A549 treated with CORT108297 at 1 μM for 4 hours (cell line): ENCODE data around the gene CHCHD2. TPM values are rescaled to one million over a fixed set of nuclear protein-coding genes. Genes with fewer than 3 reads are reported as not detected.

ENCODE experiments used
- total RNA-seq: library from RNA; stranded (reverse); fragments of 200-300 nt; extraction: Qiagen RNA extraction; gene quantifications from 5 replicates; pipeline ENCODE4 v1.2.3, GENCODE V29; 2022

The CHCHD2 gene, protein sequence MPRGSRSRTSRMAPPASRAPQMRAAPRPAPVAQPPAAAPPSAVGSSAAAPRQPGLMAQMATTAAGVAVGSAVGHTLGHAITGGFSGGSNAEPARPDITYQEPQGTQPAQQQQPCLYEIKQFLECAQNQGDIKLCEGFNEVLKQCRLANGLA
- total RNA-seq = 552 to 780 TPM (median 704 TPM) in 5 replicates

DNA sequence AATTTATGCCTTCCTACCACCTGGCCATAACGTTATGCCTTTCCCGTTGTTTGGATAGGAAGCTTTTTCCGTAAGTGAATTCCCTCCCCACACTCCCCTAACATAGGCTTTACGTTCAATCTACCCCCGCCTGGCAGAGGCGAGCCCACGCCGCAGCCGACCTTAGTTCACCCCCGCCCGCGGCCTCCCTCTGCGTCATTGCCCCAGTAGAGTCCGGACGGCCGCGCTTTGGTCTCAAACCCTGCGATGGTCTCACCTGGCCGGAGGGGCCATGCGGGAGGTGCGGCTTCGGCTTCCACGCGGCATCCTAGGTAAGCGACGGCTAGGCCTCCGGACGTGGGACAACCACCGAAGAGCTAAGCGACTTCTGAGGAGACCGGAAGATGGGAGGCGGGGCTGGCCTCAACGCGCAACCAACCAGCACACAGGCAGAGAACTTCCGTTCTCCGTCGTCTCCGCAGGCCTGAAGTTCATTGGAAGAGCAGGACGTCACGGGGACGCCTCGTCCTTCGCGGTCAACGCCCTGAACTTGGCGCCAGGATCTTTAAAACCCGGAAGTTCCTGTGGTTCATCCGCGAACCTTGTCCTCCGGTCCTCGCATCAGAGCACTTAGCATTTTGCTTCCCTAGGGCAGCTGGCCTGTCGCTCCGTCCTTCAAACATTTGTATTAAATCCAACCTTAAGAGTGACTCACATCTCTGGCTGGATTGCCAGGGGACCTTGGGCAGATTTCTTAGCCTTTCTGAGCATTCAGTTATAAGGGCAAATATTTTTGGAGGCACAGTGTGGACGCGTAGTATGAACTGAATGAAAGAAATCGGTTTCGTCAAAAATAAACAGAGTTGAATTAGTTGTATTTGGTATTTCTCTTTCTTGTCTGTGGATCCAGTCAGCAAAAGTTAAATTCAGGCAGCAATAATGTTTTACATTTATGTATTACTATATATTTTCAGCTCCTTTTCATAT, at the start of gene CHCHD2:
TSS of gene CHCHD2 (minus strand) at position 369 of the 966 bp plus-strand sequence. CDS start at position 306, 63 bp downstream.

DNA sequence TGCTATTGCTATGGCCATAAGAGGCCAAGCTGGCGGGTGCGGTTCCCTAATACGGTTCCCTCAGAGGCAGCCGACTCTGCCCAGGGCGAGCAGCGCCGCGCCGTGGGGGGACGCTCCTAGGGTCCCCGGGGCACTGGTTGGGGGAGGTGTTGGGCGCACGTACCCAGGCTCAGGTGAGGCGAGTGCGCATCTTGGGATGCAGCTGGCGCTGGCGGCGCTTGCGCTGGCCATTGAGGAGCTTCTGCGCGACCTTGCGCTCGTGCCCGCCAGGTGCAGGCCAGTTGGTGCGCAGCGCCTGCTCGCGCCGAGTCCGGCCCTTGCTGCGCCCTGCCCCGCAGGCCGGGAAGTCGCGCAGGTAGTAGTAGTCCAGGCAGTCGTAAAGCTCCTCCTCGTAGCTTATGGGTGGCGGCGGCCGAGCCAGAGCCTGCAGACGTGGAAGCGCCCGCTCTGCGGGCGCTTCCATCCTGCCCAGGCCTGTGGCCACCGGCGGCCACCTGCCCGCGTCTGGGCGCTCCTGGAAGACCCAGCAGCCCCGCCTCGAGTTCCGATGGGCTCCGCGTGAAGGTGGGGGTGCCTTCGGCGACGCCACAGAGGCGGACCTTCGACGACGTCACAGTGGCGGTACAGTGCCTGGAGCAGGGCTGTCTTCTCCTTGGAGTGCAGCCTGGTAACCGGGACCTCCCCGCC, 9.7 kb upstream of the CHCHD2 start, which contains the start of gene NUPR2:
TSS of gene NUPR2 (minus strand) at position 566 of the 687 bp plus-strand sequence. CDS start at position 463, 103 bp downstream.

DNA sequence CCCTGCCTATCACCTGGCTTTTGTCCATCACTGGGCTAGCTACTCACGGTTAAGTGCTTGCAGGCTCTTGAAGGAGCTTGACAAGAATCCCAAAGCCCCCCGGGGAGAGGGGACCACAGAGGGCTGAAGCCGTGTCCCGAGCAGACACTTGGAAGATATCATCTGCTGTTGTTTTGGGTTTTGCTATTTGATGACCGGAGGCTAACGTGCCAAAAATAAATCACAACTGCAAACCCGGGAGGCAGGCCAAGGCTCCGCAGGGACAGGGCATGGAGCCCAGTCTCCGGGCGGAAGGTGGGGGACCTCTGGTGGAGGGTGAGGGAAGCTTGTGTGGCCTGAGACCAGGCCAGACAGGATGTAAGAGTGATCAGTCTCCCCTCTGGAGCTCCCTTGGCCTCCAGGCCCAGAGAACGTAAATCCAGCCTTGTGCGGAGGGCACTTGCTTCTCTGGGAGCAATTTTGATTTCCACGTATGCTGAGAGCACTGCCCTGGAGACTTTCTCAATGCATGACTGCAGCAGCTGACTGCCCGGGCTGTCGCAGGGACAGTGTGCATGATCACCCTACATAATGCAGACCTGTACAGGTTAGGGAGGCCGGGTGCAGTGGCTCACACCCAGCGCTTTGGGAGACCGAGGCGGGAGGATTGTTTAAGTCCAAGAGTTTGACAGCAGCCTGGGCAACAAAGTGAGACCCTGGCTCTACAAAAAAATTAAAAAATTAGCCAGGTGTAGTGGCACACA, 13.3 kb downstream of the CHCHD2 start, which contains the start of gene PHKG1:
TSS of gene PHKG1 (minus strand) at position 164 of the 743 bp plus-strand sequence. CDS start 4,011 bp downstream, outside the sequence.

DNA sequence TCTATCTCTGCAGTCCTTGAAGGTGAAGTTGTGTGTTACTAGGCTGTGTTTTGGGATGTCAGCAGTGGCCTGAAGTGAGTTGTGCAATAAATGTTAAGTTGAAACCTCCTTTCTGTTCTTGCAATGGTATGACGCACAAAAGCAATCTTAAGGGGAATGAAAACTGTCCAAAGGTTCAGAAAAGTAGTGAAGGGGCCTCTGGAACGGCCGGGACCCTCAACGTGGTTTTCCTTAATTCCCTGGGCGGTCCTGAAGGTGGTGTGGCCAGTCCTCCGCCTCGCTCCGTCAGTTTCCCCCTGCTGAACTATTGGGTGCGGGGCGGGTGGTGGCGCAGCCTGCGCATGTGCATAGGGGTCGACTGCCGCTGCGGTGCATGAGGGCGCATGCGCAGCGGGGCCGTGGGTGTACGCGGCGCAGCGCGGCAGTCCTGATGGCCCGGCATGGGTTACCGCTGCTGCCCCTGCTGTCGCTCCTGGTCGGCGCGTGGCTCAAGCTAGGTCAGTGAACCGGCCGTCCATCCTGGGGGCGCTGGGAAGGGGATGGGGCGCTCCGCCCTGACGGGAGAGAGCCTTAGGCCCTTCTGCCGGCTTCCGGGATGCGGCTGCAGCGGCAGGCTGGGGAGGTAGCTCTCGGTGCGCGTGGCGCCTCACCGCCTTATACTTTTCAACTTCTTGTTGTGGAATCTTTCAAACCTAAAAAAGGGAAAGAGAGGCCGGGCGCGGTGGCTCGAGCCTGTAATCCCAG, 42.2 kb downstream of the CHCHD2 start, which contains the start of gene SUMF2:
TSS of gene SUMF2 (plus strand) at position 405 of the 744 bp plus-strand sequence. CDS start at position 431, 26 bp downstream.

Other genes with a start within 250 kb of the CHCHD2 start
- not detected in 5 replicates for gene SEPTIN14, start 243.7 kb downstream of the CHCHD2 start, total RNA-seq
- 0.61 to 1.4 TPM (median 0.87 TPM) in 5 replicates for gene ZNF713, start 219.0 kb downstream of the CHCHD2 start, total RNA-seq
- 24.3 to 29.9 TPM (median 25.7 TPM) in 5 replicates for gene MRPS17, start 154.6 kb downstream of the CHCHD2 start, total RNA-seq
- 42.9 to 54.9 TPM (median 49.1 TPM) in 5 replicates for gene NIPSNAP2, start 141.9 kb downstream of the CHCHD2 start, total RNA-seq
- gene PSPH, start 55.0 kb downstream of the CHCHD2 start, total RNA-seq = 24.3 to 35.0 TPM (median 25.7 TPM) in 5 replicates
- gene CCT6A, start 54.7 kb downstream of the CHCHD2 start, total RNA-seq = 260 to 305 TPM (median 271 TPM) in 5 replicates
- gene SUMF2, start 42.2 kb downstream of the CHCHD2 start, total RNA-seq = 109 to 116 TPM (median 114 TPM) in 5 replicates
- gene PHKG1, start 13.5 kb downstream of the CHCHD2 start, total RNA-seq = 0.31 to 0.83 TPM (median 0.65 TPM) in 5 replicates
- not detected in 5 replicates for gene NUPR2, start 9.9 kb upstream of the CHCHD2 start, total RNA-seq